Small intestine (tissue), 7 donors: ENCODE measurements around the gene CRYBA4. TPM values are rescaled to one million over a fixed set of nuclear protein-coding genes. Genes with fewer than 3 reads are reported as not detected.

ENCODE experiments used
- DNase-seq, 2 donors: peaks; one replicate each; pipeline versions ENCODE4 v3.0.0 to v3.0.0-alpha.2; 2013
- FAIRE-seq: peaks from 2 replicates; lab custom pipeline; 2012; peaks lifted over from hg19 to GRCh38; lab: Jason Lieb, UNC
- H3K27ac ChIP-seq, 3 donors: one replicate each; pipeline ENCODE4 v1.5.1; 2013; ENCODE audit warnings: low read length in 2 of 3, mild to moderate bottlenecking in 2 of 3, control low read depth in 1 of 3, inconsistent platforms in 1 of 3, low read depth in 1 of 3, moderate library complexity in 1 of 3
- H3K27me3 ChIP-seq, 3 donors: one replicate each; pipeline ENCODE4 v1.6.1; 2013; ENCODE audit warnings: low read length in 3 of 3, inconsistent platforms in 1 of 3; ENCODE audit not compliant: control insufficient read depth in 3 of 3, insufficient read depth in 3 of 3
- H3K36me3 ChIP-seq, 3 donors: one replicate each; pipeline ENCODE4 v1.6.1; 2013; ENCODE audit warnings: low read length in 3 of 3, inconsistent platforms in 1 of 3, low read depth in 1 of 3, mild to moderate bottlenecking in 1 of 3, moderate library complexity in 1 of 3; ENCODE audit not compliant: control insufficient read depth in 3 of 3, insufficient read depth in 2 of 3
- H3K4me1 ChIP-seq, 3 donors: one replicate each; pipeline ENCODE4 v1.6.1; 2013; ENCODE audit warnings: low read length in 2 of 3, inconsistent platforms in 1 of 3, low read depth in 1 of 3, mild to moderate bottlenecking in 1 of 3, moderate library complexity in 1 of 3; ENCODE audit not compliant: control insufficient read depth in 3 of 3, insufficient read depth in 2 of 3
- H3K4me3 ChIP-seq, 3 donors: one replicate each; pipeline ENCODE4 v1.5.1; 2013; ENCODE audit warnings: low read length in 3 of 3, control low read depth in 1 of 3, inconsistent platforms in 1 of 3, low read depth in 1 of 3, mild to moderate bottlenecking in 1 of 3, moderate library complexity in 1 of 3
- H3K9me3 ChIP-seq, 2 donors: one replicate each; pipeline ENCODE4 v1.6.1; 2013; ENCODE audit warnings: low read depth in 1 of 2, low read length in 1 of 2; ENCODE audit not compliant: control insufficient read depth in 2 of 2, insufficient read depth in 1 of 2
- WGBS, 3 donors: extraction: QIAGEN DNeasy Blood & Tissue Kit; methylation state at CpG; one replicate each; pipeline ENCODE4 v1.1.7; 2013; 5-methylcytosine and 5-hydroxymethylcytosine counted together
- polyA plus RNA-seq, 4 donors: library from polyadenylated mRNA; stranded (reverse) in 3 of 4; unstranded in 1 of 4; fragments of 200-250 nt in 3 of 4; fragments of 120-200 nt in 1 of 4; gene quantifications; one replicate each; pipeline versions ENCODE4 v1.2.1 to v1.2.3, GENCODE V29; 2013
- donor health status: healthy with polysubstance abuse.
- donor health status: control.
- donor health status: control.
- donor health status: Bipolar disorder and iron deficiency.
- donor health status: healthy.

The CRYBA4 gene
- polyA plus RNA-seq, 4 donors: 0.06 to 0.10 TPM; not detected in 2

GRCh38 chr22:26602127-26602526 is 19.6 kb upstream of the CRYBA4 start:
- H3K36me3 ChIP-seq: no peaks in the 10 kb centered on the region
- no peaks in the 10 kb centered on the region for H3K4me1 ChIP-seq
- no peak overlapping the region for H3K4me3 ChIP-seq
- no peaks in the 10 kb centered on the region for H3K9me3 ChIP-seq
- no peaks in the 10 kb centered on the region for H3K27me3 ChIP-seq
- no peak for FAIRE-seq
- 90 to 96% (median 90%) methylated on average over 4 of the region's 4 CpGs for WGBS, 3 donors
- no peak for DNase-seq
- no peak overlapping the region for H3K27ac ChIP-seq

- FAIRE-seq (no peak), DNase-seq (no peak)
- no peak overlapping the region for H3K27ac ChIP-seq
- 76 to 87% (median 79%) methylated on average over 1 of the region's 1 CpG for WGBS, 3 donors
- H3K27me3 ChIP-seq: no peaks in the 10 kb centered on the region
- H3K9me3 ChIP-seq: no peaks in the 10 kb centered on the region
- no peaks in the 10 kb centered on the region for H3K4me1 ChIP-seq
- no peak overlapping the region for H3K4me3 ChIP-seq
- H3K36me3 ChIP-seq: no peaks in the 10 kb centered on the region
Observed at GRCh38 chr22:26604368-26604767, 17.4 kb upstream of the CRYBA4 start.

GRCh38 chr22:26606611-26607010 is 15.2 kb upstream of the CRYBA4 start:
- no peak overlapping the region for H3K4me3 ChIP-seq
- WGBS, 3 donors: 74 to 86% (median 81%) methylated on average over 4 of the region's 4 CpGs
- no peaks in the 10 kb centered on the region for H3K36me3 ChIP-seq
- DNase-seq (no peak), FAIRE-seq (no peak)
- H3K4me1 ChIP-seq: no peaks in the 10 kb centered on the region
- no peaks in the 10 kb centered on the region for H3K27me3 ChIP-seq
- no peak overlapping the region for H3K27ac ChIP-seq
- H3K9me3 ChIP-seq: no peaks in the 10 kb centered on the region

GRCh38 chr22:26608129-26608528 is 13.6 kb upstream of the CRYBA4 start:
- H3K9me3 ChIP-seq: no peaks in the 10 kb centered on the region
- no peaks in the 10 kb centered on the region for H3K36me3 ChIP-seq
- FAIRE-seq (no peak), DNase-seq (no peak)
- no peak overlapping the region for H3K27ac ChIP-seq
- peaks cover 0 to 5% (median 0%) of the 10 kb centered on the region in 3 donors for H3K27me3 ChIP-seq
- no peaks in the 10 kb centered on the region for H3K4me1 ChIP-seq
- WGBS, 3 donors: 37 to 56% (median 41%) methylated on average over 2 of the region's 2 CpGs
- H3K4me3 ChIP-seq: no peak overlapping the region

- FAIRE-seq (no peak), DNase-seq (no peak)
- Histone ChIP-seq H3K9me3 (no peaks in the 10 kb centered on the region), H3K36me3 (no peaks in the 10 kb centered on the region), H3K4me3 (no peak overlapping the region), H3K4me1 (no peaks in the 10 kb centered on the region), H3K27me3 (peaks cover 0 to 7% (median 0%) of the 10 kb centered on the region in 3 donors), H3K27ac (no peak overlapping the region)
- 85 to 92% (median 92%) methylated on average over 2 of the region's 2 CpGs for WGBS, 3 donors
Observed at GRCh38 chr22:26609287-26609686, 12.5 kb upstream of the CRYBA4 start.

GRCh38 chr22:26610072-26610958 is 11.4 kb upstream of the CRYBA4 start:
- peaks cover 0 to 10% (median 0%) of the 10 kb centered on the region in 3 donors for H3K27me3 ChIP-seq
- H3K9me3 ChIP-seq: no peaks in the 10 kb centered on the region
- peak overlapping the region in 1 of 3 donors; percentile 71 for H3K27ac ChIP-seq
- WGBS, 3 donors: 62 to 76% (median 63%) methylated on average over 12 of the region's 12 CpGs
- no peak overlapping the region for H3K4me3 ChIP-seq
- DNase-seq: peak in 1 of 2 donors; percentile 15
- no peak for FAIRE-seq
- H3K4me1 ChIP-seq: no peaks in the 10 kb centered on the region
- H3K36me3 ChIP-seq: no peaks in the 10 kb centered on the region

- H3K27ac ChIP-seq: peak overlapping the region in 1 of 3 donors; percentile 35
- FAIRE-seq: no peak
- H3K4me3 ChIP-seq: no peak overlapping the region
Observed at GRCh38 chr22:26610996-26611395, 10.8 kb upstream of the CRYBA4 start.

GRCh38 chr22:26612652-26613051 is 9.1 kb upstream of the CRYBA4 start:
- no peaks in the 10 kb centered on the region for H3K36me3 ChIP-seq
- WGBS, 3 donors: 86 to 94% (median 88%) methylated on average over 4 of the region's 4 CpGs
- H3K9me3 ChIP-seq: no peaks in the 10 kb centered on the region
- no peak overlapping the region for H3K4me3 ChIP-seq
- DNase-seq (no peak), FAIRE-seq (no peak)
- H3K4me1 ChIP-seq: no peaks in the 10 kb centered on the region
- H3K27ac ChIP-seq: no peak overlapping the region
- peaks cover 0 to 10% (median 0%) of the 10 kb centered on the region in 3 donors for H3K27me3 ChIP-seq

More at GRCh38 chr22:26610996-26611395, 10.8 kb upstream of the CRYBA4 start:
- 0 to 68% (median 53%) methylated on average over 2 of the region's 2 CpGs for WGBS, 3 donors
- no peaks in the 10 kb centered on the region for H3K4me1 ChIP-seq
- H3K9me3 ChIP-seq: no peaks in the 10 kb centered on the region
- H3K27me3 ChIP-seq: peaks cover 0 to 10% (median 0%) of the 10 kb centered on the region in 3 donors
- no peaks in the 10 kb centered on the region for H3K36me3 ChIP-seq
- DNase-seq: no peak
